ENCODE measurements around the gene SLC12A8. TPM values are rescaled to one million over a fixed set of nuclear protein-coding genes. Genes with fewer than 3 reads are reported as not detected.

SLC12A8 gene
- polyA plus RNA-seq, 1 donor from 2014 or later = not detected

DNA sequence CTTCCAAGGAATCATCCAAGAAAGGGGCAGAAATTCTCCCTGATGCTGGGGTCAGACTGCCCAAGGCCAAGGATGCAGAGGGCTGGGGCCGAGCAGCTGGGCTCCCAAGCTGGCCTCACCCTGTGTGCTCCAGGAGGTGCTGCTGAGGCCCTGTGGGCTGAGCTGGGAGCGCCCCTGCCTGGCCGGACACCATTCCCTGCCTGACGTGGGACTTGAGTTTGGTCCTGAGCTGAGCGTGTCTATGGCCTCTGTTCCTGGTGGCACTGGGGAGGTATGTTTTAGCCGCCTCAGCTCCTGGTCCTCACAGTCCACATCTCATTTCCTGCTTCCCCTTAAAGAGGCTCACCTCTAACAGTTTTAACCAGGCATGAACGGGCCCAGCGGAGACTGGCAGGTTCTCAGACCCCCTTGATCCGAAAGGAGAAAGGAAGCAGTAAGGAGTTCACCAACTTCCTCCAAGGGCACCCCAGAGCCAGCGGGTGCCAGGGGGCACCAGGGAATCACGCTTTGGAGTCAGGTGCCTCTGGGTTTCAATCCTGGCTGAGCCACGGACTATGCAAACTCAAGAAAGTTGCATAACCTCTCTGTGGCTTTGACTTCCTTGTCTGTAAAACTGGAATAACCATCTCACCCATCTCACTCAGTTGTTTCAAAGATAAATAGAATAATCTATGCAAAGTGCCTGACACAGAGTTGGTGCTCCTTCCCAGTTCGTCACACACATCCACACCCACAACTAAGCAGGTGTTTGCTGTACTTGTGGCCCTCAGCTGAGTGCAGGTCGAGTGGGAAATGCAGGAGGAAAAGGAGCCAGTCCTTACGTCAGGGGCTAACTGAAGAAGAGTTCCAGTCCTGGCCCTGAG lies 48.6 kb downstream of the SLC12A8 start:
- no peak overlapping the region for H3K27ac Mint-ChIP-seq
- H3K4me1 Mint-ChIP-seq = peaks cover 3 to 11% (median 7%) of the 10 kb centered on the region in 3 donors
- H3K9me3 Mint-ChIP-seq = no peaks in the 10 kb centered on the region
- H3K4me3 Mint-ChIP-seq = peak overlapping the region in 1 of 4 donors; percentile 57
- no peaks in the 10 kb centered on the region for H3K27me3 Mint-ChIP-seq
- no peaks in the 10 kb centered on the region for H3K36me3 Mint-ChIP-seq

DNA sequence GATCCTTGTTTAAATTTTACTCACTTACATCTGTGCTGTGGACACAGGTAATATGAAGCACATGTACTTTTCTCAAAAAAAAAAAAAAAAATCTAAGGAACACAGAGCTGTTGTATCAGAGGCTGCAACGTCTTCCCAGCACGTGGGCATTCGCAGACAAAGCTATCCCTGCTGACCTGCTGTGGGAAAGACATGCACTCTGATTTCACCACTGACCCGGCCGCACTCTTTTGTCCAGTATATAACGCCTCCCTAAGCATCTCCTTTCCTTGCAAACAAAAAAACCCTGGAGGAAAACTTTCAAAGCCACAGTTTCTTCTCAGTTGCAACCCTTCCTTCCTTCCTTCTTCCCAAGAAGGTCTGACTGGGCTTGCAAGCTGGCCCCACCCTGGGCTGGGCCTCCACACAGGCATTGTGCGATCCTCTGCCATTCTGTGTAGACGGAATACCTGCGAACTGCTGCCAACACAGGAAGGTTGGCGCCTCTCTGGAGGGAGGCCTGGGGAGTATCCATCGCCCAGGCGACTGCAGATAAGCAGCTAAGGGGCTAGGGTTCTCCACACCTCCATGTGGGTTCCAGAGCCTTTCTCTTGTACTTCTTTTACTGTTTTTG lies 50.8 kb downstream of the SLC12A8 start:
- H3K27me3 Mint-ChIP-seq = no peaks in the 10 kb centered on the region
- no peaks in the 10 kb centered on the region for H3K9me3 Mint-ChIP-seq
- no peak overlapping the region for H3K27ac Mint-ChIP-seq
- no peak overlapping the region for H3K4me3 Mint-ChIP-seq
- no peaks in the 10 kb centered on the region for H3K36me3 Mint-ChIP-seq
- peaks cover 3 to 11% (median 7%) of the 10 kb centered on the region in 3 donors for H3K4me1 Mint-ChIP-seq

DNA sequence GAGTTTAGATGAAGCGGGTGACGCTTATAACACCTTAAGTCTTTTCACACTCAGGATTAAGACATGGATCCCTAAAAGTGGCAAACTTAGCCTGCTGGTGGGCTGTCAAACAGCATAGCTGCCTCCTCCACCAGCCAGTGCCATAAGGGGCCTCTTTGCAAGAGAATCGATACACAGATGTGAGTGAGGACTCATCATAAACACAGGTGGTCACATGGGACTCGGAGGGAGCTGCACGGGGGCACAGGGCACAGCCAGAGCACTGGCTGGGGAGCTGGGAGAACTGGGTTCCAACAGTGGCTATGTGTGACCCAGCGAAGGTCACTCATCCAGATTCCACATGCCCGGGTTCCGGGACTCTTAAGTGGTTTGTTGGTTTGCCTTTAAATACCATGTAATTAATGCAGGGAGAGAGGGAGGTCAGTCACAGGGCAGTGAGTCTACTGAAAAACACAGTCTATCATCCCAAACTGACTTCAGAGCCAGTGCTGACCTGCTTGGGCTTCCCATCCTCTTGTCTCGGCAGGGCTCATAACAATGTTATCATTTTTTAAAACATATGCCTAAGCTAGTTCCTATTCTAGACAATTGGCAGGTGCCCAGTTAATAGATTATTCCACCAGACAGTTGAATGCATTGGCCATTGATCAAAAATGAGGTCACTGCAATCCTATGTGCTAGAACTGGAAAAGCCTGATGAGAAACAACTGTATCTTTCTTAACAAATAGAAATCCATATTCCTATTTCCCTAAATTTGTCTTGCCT lies 51.8 kb downstream of the SLC12A8 start:
- H3K4me3 Mint-ChIP-seq = no peak overlapping the region

DNA sequence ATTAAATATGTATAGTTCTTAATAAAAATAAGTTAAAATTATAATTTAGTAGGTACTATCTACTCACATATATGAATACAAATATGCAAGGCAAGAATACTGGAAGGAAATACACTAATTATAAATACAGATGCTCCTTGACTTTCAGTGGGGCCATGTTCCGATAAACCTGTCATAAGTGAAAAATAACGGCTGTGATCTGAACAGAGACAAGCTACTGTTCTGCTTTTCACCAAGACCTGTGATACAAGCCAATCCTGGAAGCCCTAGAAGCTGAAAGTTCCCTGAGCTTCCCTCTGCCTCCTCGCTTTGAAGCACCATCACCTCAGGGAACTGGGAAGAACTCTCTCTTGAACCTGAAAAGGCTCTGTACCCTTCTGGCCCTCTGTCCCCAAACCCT lies 55.4 kb downstream of the SLC12A8 start:
- H3K27ac Mint-ChIP-seq = no peak overlapping the region
- H3K4me3 Mint-ChIP-seq = no peak overlapping the region
- H3K9me3 Mint-ChIP-seq = no peaks in the 10 kb centered on the region
- peaks cover 8 to 15% (median 8%) of the 10 kb centered on the region in 3 donors for H3K4me1 Mint-ChIP-seq
- H3K27me3 Mint-ChIP-seq = no peaks in the 10 kb centered on the region
- no peaks in the 10 kb centered on the region for H3K36me3 Mint-ChIP-seq

More for the DNA sequence above, 51.8 kb downstream of the SLC12A8 start:
- Mint-ChIP-seq H3K36me3 (no peaks in the 10 kb centered on the region), H3K27me3 (no peaks in the 10 kb centered on the region), H3K27ac (peak overlapping the region in 1 of 3 donors; percentile 2), H3K9me3 (no peaks in the 10 kb centered on the region), H3K4me1 (peaks cover 3 to 8% (median 6%) of the 10 kb centered on the region in 3 donors)

DNA sequence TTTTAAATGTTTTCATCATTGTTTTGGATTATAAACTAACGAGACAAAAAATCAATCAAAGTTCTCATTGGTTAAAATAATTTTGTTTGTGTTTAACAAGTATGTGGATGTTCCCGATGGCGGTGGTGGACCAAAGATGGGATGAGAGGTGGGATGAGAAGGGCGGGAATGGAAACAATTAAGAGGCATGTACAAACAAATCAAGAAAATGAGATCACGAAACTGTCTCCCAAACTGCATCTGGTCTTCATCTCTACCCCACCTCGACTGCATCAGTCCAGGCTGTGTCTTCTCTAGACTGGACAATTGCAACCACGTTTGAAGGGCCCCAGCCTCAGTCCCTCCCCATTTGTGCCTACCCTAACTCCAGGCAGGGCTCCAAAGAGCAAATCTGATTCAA lies 56.1 kb downstream of the SLC12A8 start:
- Mint-ChIP-seq H3K4me3 (peak overlapping the region in 1 of 4 donors; percentile 39), H3K4me1 (peaks cover 8 to 15% (median 8%) of the 10 kb centered on the region in 3 donors), H3K9me3 (no peaks in the 10 kb centered on the region), H3K27me3 (no peaks in the 10 kb centered on the region), H3K27ac (peak overlapping the region in 2 of 3 donors; percentile 43 to 71), H3K36me3 (no peaks in the 10 kb centered on the region)

DNA sequence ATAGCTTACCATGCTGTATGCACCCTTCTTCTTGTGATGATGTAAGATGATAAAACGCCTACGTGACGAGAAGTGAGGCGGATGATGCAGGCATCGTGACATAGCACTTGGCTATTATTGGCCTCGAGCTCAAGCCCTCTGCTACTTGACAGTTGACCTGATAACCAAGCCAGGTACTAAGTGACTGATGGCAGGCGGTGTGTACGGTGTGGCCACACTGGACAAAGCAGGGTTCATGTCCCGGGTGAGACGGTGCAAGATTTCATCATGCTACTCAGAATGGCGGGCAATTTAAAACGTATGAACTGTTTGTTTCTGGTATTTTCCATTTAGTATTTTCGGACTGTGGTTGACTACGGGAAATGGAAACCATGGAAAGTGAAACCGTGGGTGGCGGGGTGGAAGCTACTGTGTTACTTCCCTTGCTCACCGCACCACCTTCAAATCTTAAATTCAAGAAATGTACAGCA lies 57.7 kb downstream of the SLC12A8 start:
- peak overlapping the region; percentile 69 to 88 (median 77) for H3K4me3 Mint-ChIP-seq
- peak overlapping the region; percentile 8 to 83 (median 13) for H3K27ac Mint-ChIP-seq
- no peaks in the 10 kb centered on the region for H3K27me3 Mint-ChIP-seq
- H3K4me1 Mint-ChIP-seq = peaks cover 10 to 26% (median 15%) of the 10 kb centered on the region in 3 donors
- peaks cover 1% of the 10 kb centered on the region for H3K36me3 Mint-ChIP-seq
- H3K9me3 Mint-ChIP-seq = peaks cover 0 to 4% (median 0%) of the 10 kb centered on the region in 3 donors

DNA sequence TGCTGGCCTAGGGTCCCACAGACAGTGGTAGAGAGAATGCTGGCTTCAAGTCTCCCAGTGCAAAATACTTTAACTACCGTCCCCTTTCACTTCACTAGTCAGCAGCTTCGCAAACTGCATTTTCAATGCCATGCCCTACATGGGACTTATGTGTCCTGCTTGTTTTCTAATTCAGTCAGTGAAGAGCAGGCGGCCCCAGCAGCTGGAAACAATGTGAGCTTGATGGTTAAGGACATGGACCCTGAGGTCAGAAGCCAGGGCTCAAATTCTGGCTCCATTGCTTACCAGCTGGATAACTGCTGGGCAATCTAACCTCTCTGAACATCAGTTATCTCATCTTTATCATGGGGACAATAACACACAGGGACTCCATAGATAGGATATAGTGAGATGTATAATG lies 58.4 kb downstream of the SLC12A8 start:
- Mint-ChIP-seq H3K4me3 (no peak overlapping the region), H3K27ac (no peak overlapping the region), H3K27me3 (no peaks in the 10 kb centered on the region), H3K9me3 (peaks cover 0 to 4% (median 0%) of the 10 kb centered on the region in 3 donors), H3K4me1 (peaks cover 17 to 32% (median 19%) of the 10 kb centered on the region in 3 donors), H3K36me3 (peaks cover 1% of the 10 kb centered on the region)

DNA sequence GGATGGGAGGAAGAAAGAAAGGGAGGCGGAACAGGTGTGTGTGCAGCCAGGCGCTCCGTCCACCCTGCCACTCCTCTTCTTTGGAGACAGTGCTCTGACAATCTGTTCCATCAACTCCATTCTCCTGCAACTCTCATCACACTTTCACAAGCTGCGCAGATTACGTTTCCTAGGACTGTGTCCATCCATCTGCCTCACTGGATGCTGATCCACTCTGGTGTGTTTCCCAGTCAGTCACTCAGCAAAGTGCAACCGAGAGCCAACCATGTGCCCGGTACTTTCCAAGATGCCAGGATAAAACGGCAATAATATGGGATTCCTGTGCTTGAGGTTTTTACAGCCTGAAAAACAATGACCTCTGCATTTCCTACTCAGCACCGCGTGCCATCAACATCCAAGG lies 59.6 kb downstream of the SLC12A8 start:
- Mint-ChIP-seq H3K27ac (no peak overlapping the region), H3K36me3 (peaks cover 1% of the 10 kb centered on the region), H3K27me3 (peaks cover 1% of the 10 kb centered on the region), H3K4me1 (peaks cover 24 to 43% (median 26%) of the 10 kb centered on the region in 3 donors), H3K4me3 (no peak overlapping the region), H3K9me3 (peaks cover 0 to 4% (median 0%) of the 10 kb centered on the region in 3 donors)

DNA sequence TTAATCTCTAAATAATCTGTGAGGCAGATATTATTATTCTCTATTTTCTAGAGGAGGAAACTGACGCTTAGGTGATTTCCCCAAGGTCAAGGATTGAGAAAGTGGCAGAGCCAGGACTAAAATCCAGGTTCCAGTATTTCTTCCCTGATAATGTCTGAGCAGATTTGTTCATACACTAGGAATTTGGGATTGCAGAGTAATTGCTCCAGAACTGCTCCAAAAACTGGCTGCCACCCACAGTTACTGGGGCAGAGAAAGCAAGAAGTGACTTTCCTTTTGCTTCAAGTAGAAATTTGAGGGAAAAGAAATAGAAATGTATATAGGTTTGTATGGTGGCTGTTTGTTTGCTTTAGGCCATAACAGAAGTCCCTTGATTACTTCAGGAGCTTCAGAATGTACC lies 60.6 kb downstream of the SLC12A8 start:
- Mint-ChIP-seq H3K27ac (no peak overlapping the region), H3K9me3 (peaks cover 0 to 4% (median 0%) of the 10 kb centered on the region in 3 donors), H3K4me1 (peaks cover 32 to 53% (median 37%) of the 10 kb centered on the region in 3 donors), H3K36me3 (peaks cover 1% of the 10 kb centered on the region), H3K4me3 (no peak overlapping the region), H3K27me3 (peaks cover 1% of the 10 kb centered on the region)

DNA sequence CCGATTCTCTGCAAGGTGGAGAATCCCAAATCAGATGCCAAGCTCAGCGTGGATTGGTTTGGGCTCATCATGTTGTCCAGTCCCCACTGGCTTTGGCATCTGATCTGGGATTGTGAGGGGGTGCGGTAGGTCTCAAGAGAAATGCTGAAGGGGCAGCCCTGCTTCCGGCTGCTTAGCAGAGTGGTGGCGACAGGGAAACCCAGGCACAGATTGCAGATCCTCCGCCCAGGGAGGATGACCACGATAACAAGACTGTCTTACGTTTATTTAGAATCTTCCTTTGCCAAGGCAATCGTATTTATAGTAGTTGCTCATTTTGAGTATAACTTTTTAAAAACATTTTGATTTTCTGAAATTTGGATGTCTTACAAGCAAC lies 61.1 kb downstream of the SLC12A8 start:
- Mint-ChIP-seq H3K4me1 (peaks cover 36 to 58% (median 38%) of the 10 kb centered on the region in 3 donors), H3K4me3 (no peak overlapping the region), H3K27ac (no peak overlapping the region), H3K9me3 (peaks cover 0 to 4% (median 0%) of the 10 kb centered on the region in 3 donors), H3K36me3 (peaks cover 1% of the 10 kb centered on the region), H3K27me3 (peaks cover 1% of the 10 kb centered on the region)

DNA sequence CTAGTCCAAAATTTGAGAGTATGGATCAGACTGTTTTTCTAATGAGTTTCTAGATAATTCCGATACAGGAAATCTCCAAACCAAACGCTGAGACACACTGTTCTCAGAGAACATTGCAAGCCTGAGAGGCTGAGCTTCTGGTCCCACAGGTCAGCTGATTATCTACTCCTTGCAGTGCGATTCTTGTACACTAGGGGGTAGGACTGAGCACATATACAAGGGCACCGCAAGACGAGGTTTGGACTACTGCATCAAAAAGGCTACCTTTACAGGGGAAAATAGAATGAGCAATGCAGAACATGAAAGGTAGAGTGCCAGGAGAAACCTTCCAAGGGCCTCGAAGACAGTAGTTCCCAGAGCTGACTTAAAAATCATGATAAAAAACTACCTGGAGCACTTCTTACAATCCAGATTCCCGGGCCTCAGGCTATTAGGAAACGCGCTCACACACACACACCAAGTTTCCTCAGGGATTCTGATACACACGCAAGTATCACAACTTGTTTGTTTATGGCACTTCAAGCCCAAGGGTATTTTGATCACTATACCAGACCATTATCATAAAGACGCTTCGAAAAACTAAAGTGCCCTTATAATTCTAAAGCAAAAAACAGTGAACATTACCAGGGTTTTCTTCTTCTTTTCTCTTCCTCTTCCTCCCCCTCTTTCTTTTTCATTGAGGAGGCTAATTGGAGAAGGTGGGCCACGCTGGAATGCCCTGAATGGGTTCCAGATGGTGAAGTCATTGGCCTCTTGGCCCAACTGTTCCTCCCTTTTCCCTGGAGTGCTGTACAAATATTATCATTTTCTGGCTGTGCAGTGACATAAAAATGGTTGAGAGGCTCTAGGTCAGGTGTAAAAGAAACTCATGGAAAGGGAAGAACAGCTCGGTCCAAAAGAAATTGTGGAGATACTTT lies 61.8 kb downstream of the SLC12A8 start:
- Mint-ChIP-seq H3K4me1 (peaks cover 43 to 61% (median 44%) of the 10 kb centered on the region in 3 donors), H3K4me3 (peak overlapping the region in 1 of 4 donors; percentile 0), H3K36me3 (peaks cover 1% of the 10 kb centered on the region)

DNA sequence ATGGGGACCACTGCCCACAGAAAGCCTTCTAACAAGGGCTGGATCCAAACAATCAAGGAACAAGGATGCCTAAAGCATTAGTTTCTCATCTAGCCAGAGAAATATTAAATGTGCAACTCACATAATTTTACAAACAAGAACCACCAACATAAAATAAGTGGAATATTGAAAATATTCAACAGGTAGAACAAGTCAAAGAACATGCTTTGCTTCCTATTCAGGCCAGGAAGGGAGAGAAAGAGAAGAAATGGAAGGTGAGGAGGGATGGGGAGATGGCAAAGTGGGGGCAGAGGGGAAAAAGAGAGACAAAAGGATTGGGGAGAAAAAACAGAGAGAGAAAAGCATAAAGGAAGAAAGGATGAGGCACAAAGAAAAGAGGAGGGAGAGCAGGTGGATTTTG lies 63.1 kb downstream of the SLC12A8 start:
- Mint-ChIP-seq H3K36me3 (peaks cover 1% of the 10 kb centered on the region), H3K27me3 (peaks cover 1% of the 10 kb centered on the region), H3K27ac (peak overlapping the region; percentile 19 to 90 (median 56)), H3K4me1 (peaks cover 39 to 62% (median 41%) of the 10 kb centered on the region in 3 donors), H3K4me3 (peak overlapping the region in 3 of 4 donors; percentile 0 to 35 (median 25)), H3K9me3 (peaks cover 0 to 4% (median 0%) of the 10 kb centered on the region in 3 donors)

More for the DNA sequence above, 61.8 kb downstream of the SLC12A8 start:
- peak overlapping the region in 1 of 3 donors; percentile 67 for H3K27ac Mint-ChIP-seq
- peaks cover 1% of the 10 kb centered on the region for H3K27me3 Mint-ChIP-seq
- H3K9me3 Mint-ChIP-seq = peaks cover 0 to 4% (median 0%) of the 10 kb centered on the region in 3 donors

DNA sequence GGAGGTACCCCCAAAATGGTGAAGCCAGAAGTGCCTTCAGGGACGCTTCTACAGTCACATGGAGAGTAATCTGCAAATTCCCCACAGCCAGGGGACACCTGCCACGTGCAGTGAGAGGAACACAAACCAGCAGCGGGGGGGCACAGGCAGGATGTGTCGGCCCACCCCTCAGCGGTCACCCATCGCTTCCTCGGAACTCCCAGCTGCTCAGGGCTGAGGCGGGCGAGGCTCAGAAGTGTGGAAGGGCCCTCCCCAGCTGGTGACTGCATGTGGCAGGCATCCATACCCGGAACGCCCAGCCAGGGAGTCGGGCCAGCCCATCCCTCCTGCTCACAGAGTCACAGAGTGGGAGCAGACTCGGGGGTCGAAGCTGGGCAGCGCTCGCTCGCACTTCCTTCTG lies 63.7 kb downstream of the SLC12A8 start:
- Mint-ChIP-seq H3K27me3 (peaks cover 1% of the 10 kb centered on the region), H3K36me3 (peaks cover 1% of the 10 kb centered on the region), H3K4me1 (peaks cover 39 to 60% (median 41%) of the 10 kb centered on the region in 3 donors), H3K4me3 (peak overlapping the region in 3 of 4 donors; percentile 43 to 71 (median 45)), H3K27ac (peak overlapping the region; percentile 56 to 94 (median 90)), H3K9me3 (peaks cover 0 to 4% (median 0%) of the 10 kb centered on the region in 3 donors)
